ENCODE measurements around the gene HOMER1.
"Not testable (repeated sequence)": the region's sequence is repeated elsewhere in the genome, so short reads cannot be mapped to it uniquely, and the experiment has no call there.

HOMER1 gene

DNA sequence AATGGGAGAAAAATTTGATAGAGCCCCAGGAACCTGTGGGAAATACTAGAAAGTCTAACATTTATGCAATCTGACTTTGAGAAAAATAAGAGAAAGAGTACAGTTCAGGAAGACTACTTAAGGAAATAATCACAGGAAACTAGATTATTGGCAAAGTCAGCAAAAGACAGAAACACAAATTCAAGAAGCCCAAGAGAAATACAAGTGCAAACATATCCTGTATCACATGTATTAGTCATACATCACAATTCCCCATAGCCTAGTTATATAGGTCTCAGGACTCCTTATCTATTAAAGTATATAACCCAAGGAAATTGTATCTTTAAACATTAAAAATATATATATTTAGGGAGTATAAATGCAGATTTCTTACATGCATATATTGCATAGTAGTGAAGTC lies 100.8 kb downstream of the HOMER1 start:
- DNase-seq = no peak

DNA sequence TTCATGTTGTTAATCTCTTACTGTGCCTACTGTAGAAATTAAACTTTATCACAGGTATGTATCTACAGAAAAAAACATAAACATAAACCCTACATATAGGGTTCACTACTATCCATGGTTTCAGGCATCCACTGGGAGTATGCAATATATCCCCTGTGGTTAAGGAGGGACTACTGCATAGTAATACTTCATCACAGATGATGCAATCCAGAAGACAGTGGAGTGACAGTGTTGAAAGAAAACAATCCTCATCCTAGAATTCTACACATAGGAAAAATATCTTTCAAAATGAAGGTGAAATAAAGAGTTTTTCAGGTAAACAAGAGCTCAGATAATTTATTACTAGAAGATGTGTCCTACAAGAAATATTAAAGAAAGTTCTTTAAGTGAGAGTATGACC lies 105.9 kb downstream of the HOMER1 start:
- no peak for DNase-seq

DNA sequence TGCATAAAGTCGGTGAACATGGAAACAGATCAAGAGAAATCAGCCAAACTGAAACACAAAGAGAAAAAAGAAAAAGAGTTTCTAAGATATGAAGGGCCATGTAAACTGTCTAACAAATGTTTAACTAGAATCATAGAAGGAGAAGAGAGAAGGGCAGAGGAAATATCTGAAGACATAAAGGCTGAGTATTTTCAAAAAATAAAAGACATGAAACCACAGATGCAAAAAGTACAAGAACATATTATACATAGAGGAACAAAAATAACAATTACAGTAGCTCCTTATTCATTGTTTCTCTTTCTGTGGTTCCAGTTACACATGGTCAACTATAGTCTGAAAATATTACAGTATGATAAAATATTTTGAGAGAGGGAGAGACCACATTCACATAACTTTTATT lies 106.3 kb downstream of the HOMER1 start:
- no peak for DNase-seq

DNA sequence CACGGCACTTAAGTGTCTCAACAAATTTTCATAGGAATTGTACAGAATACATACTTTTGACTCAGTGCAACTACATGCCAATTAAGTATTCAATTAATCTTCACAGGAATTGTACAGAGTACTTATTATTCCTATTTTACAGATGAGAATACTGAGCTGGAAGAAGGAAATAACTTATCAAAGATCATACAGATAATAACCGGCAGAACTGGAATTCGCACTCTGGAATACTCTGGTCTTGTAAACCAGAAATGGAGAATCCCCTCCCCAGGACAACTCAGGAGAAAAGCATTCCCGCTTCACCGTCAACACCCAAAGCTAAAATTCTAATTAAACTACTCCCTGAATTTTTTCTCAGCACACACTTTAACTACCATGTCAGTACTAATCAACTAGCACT lies 112.7 kb downstream of the HOMER1 start:
- DNase-seq = no peak

DNA sequence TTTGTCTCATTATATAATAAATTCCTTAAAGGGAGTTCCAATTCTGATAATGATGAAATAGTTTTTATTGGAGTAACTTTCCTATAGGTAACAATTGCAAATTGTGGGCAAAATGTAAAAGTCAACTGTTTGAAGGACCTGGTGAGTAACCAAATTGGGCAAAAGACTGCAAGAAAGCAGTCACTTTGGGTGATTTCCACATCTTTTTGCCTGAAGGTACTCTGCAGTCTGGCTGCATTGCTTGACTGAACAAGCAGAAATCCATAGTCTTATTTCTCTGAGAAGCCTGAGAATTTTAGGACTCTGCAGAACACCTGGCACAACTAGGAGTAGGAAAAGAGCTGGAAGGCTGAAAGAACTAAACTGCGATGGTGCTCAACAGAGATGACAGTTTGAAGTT lies 114.9 kb downstream of the HOMER1 start:
- no peak for DNase-seq

DNA sequence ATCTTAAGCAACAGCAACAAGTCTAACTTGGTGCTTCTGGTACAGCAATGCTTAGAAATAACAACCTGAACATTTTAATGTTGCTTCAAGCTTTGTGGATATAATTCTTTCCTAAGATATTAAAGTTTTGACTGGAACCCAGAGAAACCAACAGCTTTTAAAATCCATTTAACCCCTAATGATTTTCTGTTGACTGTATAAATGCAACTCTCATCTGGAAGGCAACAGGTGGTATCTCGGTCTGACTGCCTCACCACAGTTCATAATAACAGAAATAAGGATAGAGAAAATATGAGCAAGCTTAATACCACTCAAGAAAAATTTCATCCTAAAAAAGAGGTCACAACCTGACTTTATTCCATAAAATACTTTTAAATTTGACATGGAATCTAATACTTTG lies 116.9 kb downstream of the HOMER1 start:
- DNase-seq = no peak

DNA sequence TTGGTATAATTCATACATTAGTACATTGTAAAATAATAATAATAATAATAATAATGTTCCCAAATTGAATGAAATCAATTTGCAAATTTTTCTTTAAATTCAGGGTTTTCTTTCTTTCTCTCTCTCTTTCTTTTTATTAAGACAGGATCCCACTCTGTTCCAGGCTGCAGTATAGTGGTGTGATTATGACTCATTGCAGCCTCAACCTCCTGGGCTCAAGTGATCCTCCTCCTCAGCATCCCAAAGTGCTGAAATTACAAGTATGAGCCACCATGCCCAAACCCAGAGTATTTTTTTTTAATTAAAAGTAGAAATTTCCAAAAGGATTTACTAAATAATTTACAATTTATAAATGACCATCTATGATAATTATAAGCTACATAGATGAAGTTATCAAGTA lies 117.7 kb downstream of the HOMER1 start:
- no peak for DNase-seq

DNA sequence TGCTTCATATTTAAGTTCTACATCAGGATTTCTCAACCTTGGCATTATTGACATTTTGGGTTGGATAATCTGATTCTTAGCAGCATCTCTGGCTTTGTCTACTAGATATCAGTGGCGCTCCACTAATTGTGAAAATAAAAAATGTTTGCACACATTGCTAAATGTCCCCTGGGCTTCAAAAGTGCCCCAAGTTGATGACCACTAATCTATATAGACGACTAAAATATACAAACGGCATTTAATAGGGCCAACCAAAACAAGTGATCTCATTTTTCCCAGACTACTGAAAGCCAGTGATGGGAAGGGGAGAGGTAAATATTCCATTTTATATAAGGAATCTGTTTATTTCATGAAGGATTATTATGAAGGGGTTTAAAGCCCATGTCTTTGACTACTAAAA lies 118.6 kb downstream of the HOMER1 start:
- DNase-seq = no peak

DNA sequence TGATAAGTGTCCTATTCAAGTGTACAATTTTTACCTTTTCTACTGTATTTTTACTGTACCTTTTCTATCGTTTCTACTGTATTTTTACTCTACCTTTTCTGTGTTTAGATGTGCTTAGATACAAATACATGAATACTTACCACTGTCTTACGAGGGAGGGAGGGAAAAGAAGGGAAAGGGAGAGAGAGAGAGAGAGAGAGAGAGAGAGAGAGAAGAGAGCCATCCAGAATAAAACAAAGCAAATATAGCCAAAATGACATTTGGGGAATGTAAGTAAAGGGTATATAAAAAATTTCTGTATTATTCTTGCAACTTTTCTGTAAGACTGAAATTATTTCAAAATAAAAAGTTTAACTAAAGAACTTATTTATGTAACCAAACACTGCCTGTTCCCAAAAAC lies 121.2 kb downstream of the HOMER1 start:
- no peak for DNase-seq

DNA sequence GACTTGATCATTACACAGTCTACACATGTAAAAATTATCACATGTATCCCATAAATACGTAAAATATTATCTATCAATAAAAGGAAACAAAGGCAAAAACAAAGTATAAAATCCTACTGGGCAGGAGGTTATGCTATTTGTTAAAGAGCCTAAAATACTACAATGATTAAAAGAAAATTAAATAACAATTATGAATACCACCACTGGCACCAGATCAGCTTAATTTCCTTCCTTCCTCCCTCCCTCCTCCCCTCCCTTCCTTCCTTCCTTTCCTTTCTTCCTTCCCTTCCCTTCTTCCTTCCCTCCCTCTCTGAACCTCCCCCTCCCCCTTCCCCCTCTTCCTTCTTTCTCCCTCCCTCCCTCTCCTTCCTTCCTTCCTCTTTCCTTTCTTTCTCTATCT lies 127.3 kb downstream of the HOMER1 start:
- no peak for DNase-seq

DNA sequence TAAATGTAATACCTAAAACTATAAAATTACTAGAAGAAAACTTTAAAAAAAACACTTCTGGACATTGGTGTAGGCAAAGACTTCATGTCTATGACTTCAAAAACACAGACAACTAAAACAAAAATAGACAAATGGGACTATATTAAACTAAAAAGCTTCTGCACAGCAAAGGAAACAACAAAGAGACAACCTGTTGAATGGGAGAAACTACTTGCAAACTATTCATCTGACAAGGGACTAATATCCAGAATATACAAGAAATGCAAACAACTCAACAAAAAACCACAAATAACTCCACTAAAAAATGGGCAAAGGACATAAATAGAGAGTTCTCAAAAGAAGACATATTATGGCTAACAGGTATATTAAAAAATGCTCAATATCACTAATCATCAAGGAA lies 128.8 kb downstream of the HOMER1 start:
- not testable (repeated sequence) for DNase-seq

DNA sequence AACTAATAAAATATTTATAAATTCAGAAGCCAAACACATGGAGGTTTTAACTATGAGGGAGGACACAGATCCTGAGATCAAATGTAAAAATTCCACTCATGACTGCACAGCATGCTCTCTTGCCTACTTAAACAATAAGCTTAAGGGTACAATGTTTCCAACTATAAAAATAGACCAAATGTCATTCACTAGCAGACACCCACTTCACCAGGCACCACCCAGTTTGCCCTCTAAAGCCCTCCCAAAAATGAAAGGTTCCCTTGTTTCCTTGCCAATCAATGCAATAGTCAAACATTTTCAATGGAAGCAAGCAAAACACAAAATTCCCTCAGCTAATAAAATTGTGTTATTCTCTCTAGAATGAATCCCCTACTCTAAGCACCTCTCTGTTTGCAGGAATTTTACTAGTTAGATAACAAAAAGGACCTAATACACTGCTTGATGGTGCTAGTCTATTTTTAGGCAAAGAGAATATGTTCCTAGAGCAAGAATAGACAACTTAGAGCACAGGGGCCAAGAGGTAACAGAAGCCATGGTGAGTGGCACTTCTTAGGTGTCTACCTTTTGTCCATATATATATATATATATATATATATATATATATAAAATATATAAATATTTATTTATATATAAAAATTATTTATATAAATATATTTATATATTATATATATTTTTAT lies 135.3 kb downstream of the HOMER1 start:
- no peak for DNase-seq

DNA sequence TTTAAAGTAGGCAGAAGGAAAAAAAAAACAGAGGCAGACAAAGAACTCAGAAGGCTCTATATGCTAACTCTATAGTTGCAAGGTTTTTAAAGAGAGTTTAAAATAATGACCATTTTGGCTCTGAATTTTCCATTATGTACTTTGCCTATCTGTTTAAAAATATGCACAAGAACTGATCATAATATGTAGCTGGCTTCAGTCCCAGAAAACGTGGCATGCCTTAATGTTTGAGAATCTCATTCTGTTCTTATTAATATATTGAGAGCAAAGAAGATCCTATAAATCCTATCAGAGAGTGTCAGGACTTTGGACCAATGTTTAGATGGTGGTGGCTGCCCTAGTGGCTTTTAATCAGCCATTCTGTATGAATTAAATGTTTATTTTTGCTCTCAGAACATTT lies 156.5 kb downstream of the HOMER1 start:
- DNase-seq = no peak

DNA sequence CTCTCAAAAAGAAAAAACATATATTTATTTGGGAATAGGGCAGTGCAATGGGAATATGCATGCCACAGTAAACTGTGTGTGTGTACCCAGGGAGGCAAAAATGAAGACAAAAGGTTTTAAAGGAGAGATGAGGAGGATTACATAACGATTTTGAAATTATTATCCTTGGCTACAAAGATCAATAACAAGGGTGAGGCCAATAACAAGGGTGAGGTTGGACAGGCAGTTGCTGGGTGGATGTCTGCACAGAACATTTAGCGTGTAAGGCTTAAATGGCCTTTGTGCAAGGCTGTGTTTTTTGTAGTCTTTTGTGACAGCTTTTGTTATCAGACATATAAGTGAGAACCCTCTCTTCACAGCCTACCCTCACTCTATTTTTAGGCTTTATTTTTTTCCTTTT lies 164.1 kb downstream of the HOMER1 start:
- DNase-seq = no peak

DNA sequence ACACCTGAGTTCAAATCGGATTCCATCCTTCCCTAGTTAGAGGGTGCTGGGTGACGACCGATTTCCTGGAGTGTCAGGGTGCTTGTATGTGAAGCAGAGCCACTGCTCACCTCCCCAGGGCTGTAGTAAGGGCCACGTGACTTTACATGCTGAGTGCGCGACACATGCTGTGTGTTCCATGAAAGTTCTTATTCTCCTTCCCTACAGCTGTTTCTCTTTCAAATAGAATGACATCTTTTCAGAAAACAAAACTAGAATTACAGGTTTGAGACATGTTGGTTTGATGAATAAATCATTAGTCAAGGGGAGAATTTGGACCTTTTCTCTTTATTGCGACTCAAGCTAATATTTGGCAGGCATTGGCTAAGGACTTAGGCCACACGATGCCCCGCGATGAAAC lies 164.9 kb downstream of the HOMER1 start:
- no peak for DNase-seq

DNA sequence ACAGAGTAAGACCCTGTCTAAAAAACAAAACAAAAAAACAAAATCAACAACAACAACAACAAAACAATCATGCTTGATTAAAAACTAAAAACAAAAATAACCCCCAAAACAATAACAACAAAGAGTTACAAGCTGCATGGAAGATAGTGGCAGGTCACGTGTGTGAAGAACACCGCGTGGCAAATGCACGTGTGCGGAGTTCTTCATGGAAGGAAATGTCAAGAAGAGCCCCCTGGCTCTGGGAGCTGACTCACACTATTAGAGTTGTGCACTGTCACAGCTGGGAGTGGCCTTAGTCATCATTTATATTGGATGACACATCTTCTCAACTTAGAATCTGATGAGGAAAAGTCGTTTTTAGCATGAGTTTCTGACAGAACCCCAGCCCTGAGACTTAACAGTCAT lies 167.5 kb downstream of the HOMER1 start:
- DNase-seq = no peak

DNA sequence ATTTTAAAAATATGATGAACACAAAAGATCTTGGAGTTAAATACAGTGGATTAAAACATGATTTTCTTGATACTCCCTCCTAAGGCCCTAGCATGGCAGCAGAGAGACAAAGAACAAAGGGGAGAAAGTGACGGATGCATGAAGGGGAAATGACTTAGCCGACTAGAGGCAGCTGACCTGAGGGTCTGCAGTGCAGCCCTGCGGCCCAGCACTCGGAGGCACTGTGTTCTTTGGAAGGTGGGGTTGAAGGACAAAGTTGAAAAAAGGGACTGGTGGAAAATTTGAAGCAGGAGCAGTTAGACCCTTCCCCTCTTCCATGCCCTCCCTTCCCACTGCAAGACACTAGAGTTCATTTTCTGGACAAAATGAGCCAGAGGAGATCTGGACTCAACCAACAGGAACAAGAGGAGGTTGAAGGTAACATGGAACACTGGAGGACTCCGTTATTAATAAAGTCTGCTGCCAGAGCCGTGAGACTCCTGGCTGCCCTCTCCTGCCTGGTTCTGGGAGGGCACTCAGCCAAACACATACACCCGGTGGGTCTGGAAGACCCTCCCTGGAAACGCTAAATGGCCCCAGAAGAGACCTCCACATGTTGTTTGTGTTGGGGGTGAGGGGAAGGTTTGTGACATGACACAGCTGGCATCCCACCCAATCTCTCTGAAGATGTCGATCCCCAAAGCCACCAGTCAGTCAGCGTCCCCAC lies 179.9 kb downstream of the HOMER1 start:
- DNase-seq = no peak

DNA sequence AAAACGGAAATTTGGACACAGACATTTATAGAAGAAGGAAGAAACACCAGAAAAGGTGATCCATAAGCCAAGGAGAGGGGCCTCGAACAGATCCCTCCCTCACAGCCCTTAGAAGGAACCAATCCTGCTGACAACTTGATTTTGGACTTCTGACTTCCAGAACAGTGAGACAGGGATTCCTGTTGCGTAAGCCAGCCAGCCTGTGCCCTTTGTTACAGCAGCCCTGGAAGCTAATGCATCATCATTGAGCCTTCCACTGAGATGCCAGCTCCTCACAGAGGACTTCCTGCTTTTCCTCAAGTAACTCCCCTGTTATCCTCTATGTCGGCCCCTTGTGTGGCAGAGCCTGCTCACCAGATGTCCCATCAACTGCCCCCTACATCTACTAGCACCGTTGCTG lies 183.9 kb downstream of the HOMER1 start:
- no peak for DNase-seq

DNA sequence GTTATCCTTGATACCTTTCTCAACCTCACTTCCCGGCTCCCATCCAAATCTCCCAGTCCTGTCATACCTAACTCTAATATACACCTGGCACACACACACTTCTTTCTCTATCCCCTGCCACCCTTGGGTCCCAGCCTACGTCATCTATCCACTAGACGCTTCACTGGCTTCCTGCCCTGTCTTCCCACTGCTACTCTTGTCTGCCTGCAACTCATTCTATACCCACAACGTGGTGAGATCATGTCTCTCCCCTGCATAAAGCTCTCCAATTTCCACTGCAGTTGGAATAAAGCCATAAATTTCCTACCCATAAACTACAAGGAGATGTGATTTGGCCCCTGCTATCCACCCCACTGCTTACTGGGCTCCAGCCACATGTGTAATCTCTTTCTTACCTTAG lies 184.5 kb downstream of the HOMER1 start:
- DNase-seq = no peak

Data from activated CD4-positive, alpha-beta T cell treated with anti-CD3 and anti-CD28 coated beads, Interleukin-2, amount 50 U/mL, for 4 hours (primary cell).